Measurements from ENCODE around the gene HELZ.

Gene HELZ

DNA sequence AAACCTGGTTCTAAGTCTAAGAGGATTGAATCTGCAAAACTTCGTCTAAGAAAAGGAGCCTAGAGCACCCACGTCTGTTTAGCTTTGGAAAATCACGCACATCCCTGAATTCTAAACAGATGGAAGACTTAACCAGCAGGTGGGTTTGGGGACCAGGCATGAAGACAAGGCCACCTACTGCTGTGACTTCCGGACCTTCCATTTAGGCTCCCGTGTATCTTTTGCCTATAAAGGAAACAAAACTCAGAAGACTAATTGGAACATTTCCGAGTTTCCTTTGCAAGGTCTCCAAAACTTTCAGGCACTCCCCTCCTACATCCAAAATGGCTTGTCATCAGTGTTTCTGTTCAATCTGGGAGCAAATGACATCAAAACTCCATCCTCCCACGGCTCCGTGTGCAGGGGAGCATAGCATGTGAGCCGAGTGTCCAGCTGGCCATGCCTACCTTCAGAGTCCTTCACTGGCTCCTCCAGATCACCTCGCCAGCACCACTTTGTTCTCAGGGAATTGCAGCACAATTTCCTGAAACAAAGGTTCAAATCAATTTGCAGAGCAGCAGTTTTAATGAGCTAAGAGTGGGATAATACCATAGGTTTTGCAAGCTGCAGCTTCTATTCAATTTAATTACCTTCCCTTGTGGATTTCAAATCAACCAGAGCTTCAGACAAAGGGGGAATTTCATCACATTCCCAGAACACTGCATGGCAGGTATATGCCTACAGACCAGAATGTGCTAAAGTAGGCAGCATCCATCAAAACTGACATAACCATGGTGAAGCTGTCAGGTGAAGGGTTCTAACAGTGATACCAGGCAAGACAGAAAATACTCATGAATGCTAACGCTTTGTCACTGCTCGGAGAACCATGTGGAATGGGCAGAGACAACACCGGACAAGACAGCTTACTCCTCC is 177.2 kb downstream of the HELZ start:
- DNase-seq (ENCODE audit: low read depth), result no peak
- H3K4me3 ChIP-seq (ENCODE audit: low read depth, low read length), result no peak overlapping the region
- TF ChIP-seq, protein P1, sequence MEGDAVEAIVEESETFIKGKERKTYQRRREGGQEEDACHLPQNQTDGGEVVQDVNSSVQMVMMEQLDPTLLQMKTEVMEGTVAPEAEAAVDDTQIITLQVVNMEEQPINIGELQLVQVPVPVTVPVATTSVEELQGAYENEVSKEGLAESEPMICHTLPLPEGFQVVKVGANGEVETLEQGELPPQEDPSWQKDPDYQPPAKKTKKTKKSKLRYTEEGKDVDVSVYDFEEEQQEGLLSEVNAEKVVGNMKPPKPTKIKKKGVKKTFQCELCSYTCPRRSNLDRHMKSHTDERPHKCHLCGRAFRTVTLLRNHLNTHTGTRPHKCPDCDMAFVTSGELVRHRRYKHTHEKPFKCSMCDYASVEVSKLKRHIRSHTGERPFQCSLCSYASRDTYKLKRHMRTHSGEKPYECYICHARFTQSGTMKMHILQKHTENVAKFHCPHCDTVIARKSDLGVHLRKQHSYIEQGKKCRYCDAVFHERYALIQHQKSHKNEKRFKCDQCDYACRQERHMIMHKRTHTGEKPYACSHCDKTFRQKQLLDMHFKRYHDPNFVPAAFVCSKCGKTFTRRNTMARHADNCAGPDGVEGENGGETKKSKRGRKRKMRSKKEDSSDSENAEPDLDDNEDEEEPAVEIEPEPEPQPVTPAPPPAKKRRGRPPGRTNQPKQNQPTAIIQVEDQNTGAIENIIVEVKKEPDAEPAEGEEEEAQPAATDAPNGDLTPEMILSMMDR (IDR thresholded peaks at IDR 0.05; ENCODE audit: low read depth, low read length, missing control alignments), result no peak

DNA sequence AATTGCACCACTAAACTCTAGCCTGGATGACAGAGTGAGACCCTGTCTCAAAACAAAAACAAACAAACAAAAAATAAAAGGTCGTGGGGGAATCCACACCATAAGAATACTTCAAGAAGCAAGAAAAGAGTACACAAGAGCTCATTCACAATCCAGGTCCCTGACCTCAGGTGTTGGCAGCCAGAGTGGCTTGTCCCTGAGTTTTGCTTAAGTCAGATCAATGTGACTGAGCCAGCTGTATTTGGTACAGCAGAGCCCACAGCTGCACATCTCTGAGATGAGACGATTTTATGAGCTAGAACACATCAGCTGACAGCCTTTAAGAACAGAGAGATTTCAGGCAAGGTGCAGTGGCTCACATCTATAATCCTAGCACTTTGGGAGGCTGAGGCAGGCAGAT is 178.3 kb downstream of the HELZ start:
- DNase-seq (ENCODE audit: low read depth), result no peak
- H3K4me3 ChIP-seq (ENCODE audit: low read depth, low read length), result no peak overlapping the region
- TF ChIP-seq, protein P1 (IDR thresholded peaks at IDR 0.05; ENCODE audit: low read depth, low read length, missing control alignments), result no peak

DNA sequence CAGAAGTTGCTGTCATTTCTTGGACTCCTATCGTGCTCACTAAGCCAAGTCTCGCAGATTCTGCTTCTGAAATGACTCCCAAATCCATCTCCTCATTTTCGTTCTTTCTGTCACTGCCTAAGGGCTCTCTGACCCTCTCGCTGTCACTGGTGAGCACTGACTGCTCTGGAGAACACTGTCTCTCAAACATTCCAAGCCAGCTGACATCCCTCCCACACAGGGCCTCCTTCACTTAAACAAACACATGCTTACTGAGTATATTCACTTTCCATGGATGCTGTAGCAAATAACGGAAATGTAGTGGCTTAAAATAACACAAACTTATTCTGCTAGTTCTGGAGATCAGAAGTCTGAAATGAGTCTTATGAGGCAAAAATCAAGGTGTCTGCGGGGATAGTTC is 181.9 kb downstream of the HELZ start:
- DNase-seq (ENCODE audit: low read depth), result no peak
- no peak overlapping the region for H3K4me3 ChIP-seq (ENCODE audit: low read depth, low read length)
- TF ChIP-seq, protein P1 (IDR thresholded peaks at IDR 0.05; ENCODE audit: low read depth, low read length, missing control alignments), result no peak

DNA sequence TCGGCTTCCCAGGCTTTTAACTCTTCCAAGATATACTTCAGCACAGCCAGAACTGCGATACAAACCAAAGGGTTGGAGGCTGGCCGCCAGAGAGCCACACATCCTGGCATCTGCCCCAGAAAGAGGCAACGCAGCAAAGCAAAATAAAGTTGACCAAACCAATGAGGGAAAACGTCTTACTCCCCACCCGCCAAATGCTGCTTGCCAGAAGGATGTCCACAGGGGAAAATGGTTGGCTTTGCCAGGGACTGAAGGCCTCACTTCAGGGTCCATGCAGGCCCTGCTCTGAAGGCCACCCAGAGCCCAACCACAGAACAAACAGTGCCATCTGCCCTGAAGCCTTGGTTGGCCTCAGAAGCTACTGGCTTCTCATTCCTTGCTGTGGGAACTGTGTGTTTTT is 185.6 kb downstream of the HELZ start:
- TF ChIP-seq, protein P1 (IDR thresholded peaks at IDR 0.05; ENCODE audit: low read depth, low read length, missing control alignments), result no peak
- no peak for DNase-seq (ENCODE audit: low read depth)
- H3K4me3 ChIP-seq (ENCODE audit: low read depth, low read length), result no peak overlapping the region

DNA sequence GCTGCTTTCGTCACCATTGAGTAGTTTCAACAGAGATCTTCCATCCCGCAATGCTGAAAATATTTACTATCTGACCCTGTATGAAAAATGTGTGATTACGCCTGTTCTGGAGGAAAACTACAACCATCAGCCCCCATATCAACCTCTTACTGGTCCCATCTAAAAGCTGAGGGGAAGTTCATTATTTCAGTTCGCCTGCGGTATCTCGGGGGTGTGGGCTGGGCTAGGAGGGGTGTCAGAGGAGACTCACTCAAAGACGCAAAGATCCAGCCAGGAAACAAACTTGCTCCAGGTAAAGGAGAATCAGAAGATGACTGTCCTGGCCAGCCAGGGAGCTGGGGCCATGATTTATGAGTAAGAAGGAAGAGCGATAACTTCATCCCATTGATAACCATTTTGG is 187.0 kb downstream of the HELZ start:
- no peak for DNase-seq (ENCODE audit: low read depth)
- TF ChIP-seq, protein P1 (IDR thresholded peaks at IDR 0.05; ENCODE audit: low read depth, low read length, missing control alignments), result no peak
- no peak overlapping the region for H3K4me3 ChIP-seq (ENCODE audit: low read depth, low read length)

DNA sequence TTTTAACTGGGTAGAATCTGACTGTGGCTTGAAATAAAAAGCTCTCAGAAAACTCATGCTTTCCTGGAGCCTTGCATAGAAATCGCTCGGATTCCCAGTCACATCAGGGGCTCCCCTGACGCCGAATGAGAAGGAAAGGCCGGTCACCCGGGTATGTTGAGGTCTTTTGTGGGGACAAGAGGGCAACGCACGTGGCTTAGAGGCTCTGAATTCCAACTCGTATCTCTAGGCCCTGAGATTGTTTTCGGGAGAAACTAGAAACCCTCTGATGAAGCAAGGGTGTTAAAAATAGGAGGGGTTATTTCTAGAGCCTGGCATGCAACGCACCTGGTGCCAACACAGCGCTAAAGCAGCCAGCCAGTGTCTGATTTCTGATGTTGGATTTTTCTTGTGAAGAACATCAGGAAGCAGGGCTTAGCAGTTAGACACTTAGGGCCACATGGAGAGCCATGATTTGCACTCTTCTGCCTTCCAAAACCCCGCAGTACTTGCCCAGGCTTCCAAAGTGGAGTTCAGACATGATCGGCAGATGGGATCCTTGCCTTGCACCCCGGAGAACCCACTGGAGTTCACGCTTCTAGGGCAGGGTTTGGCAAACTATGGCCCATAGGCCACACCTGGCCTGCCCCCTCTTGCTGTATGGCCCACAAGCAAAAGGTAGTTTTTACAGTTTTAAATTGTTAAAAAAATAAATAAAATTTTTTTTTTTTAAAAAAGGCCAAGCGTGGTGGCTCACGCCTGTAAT is 188.1 kb downstream of the HELZ start:
- H3K4me3 ChIP-seq (ENCODE audit: low read depth, low read length), result no peak overlapping the region
- TF ChIP-seq, protein P1 (IDR thresholded peaks at IDR 0.05; ENCODE audit: low read depth, low read length, missing control alignments), result no peak
- DNase-seq (ENCODE audit: low read depth), result no peak

Data from GM12864 (cell line).